Measurements from ENCODE around the gene HSPA9.

Gene HSPA9

DNA sequence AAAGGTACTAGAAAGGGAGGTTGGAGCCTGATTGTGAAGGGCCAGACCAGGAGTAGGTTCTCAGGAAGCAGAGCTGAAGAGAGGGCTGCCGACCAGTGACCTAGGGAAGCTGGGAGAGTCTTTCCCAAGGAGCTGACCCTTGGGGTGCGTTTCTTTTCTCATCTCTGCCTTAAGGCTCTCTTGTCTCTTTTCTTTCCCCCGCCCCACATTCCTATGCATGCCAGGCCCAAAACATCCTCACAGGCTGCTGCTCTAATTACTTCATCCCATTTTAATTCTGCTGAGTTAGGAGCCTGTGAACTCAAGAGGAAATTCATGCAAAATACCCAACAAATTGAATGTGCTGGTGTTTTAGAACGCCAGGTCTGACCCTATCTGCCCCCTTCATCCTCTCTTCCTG, 46.9 kb upstream of the HSPA9 start (continued):
- TF ChIP-seq ZNF473 (tag by site-specific recombination; IDR thresholded peaks at IDR 0.05) = no peak

DNA sequence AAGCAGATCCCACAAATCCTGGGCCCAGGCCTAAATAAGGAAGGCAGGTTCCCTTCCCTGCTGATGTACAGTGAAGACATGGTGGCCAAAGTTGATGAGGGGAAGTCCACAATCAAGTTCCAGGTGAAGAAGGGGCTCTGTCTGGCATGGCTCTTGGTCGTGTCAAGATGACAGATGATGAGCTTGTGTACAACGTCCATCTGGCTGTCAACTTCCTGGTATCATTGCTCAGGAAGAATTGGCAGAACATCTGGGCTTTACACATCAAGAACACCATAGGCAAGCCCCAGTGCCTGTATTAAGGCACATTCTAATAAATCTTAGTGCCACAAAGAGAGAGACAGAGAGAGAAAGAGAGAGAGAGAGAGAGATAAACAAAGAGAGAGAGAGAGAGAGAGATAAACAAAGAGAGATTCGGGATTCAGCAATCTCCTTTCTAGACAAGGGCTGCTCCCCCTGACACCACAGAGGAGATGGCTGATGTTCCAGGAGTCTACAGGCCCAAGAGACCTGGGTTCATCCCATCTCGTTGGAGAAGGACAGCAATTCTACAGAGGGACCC, 45.5 kb upstream of the HSPA9 start:
- no peak overlapping the region for H3K27ac ChIP-seq (ENCODE audit: extremely low read depth, low read depth, low read length)

GRCh38 chr5:138616508-138616907, 41.3 kb upstream of the HSPA9 start:
- Histone ChIP-seq H3K4me3 (ENCODE audit: low read depth, low read length) (no peak overlapping the region), H3K36me3 (ENCODE audit: control insufficient read depth in 2 of 2, insufficient read depth in 1 of 2, low read length in 2 of 2) (no peaks in the 10 kb centered on the region), H3K4me1 (ENCODE audit: control insufficient read depth, insufficient read depth, low read length) (0 out of 2 replicates have a peak, but pooled peaks cover under 1% of the 10 kb centered on the region), H3K27ac (ENCODE audit: extremely low read depth, low read depth, low read length) (no peak overlapping the region), H3K9me3 (ENCODE audit: control insufficient read depth, insufficient read depth, low read depth, low read length) (no peaks in the 10 kb centered on the region)
- ChIA-PET CTCF (interaction anchor here (0.6 kb wide), 2 partner anchors 71 to 1591 kb away, joined by 4 to 5 read pairs; no protein-coding TSS in a partner anchor), POLR2A (no interaction called here)
- TF ChIP-seq ZNF560 (tag by site-specific recombination; IDR thresholded peaks at IDR 0.05; ENCODE audit: borderline replicate concordance) (no peak), ZNF133 (tag by site-specific recombination; IDR thresholded peaks at IDR 0.05) (no peak), TRIM28 (IDR thresholded peaks at IDR 0.05; ENCODE audit: borderline replicate concordance, low read length) (no peak), ZNF701 (tag by site-specific recombination; IDR thresholded peaks at IDR 0.05) (no peak), ZSCAN23 (tag by site-specific recombination; IDR thresholded peaks at IDR 0.05) (no peak), ZNF830 (tag by site-specific recombination; IDR thresholded peaks at IDR 0.05; ENCODE audit: low read depth) (no peak), ZNF621 (tag by site-specific recombination; IDR thresholded peaks at IDR 0.05) (no peak), ZNF362 (tag by site-specific recombination; IDR thresholded peaks at IDR 0.05) (no peak), PRDM6 (tag by site-specific recombination; IDR thresholded peaks at IDR 0.05) (no peak), CTCF (tag by site-specific recombination; IDR thresholded peaks at IDR 0.05) (no peak), ZNF548 (tag by site-specific recombination; IDR thresholded peaks at IDR 0.05) (no peak)
- TF ChIP-seq, protein P1, sequence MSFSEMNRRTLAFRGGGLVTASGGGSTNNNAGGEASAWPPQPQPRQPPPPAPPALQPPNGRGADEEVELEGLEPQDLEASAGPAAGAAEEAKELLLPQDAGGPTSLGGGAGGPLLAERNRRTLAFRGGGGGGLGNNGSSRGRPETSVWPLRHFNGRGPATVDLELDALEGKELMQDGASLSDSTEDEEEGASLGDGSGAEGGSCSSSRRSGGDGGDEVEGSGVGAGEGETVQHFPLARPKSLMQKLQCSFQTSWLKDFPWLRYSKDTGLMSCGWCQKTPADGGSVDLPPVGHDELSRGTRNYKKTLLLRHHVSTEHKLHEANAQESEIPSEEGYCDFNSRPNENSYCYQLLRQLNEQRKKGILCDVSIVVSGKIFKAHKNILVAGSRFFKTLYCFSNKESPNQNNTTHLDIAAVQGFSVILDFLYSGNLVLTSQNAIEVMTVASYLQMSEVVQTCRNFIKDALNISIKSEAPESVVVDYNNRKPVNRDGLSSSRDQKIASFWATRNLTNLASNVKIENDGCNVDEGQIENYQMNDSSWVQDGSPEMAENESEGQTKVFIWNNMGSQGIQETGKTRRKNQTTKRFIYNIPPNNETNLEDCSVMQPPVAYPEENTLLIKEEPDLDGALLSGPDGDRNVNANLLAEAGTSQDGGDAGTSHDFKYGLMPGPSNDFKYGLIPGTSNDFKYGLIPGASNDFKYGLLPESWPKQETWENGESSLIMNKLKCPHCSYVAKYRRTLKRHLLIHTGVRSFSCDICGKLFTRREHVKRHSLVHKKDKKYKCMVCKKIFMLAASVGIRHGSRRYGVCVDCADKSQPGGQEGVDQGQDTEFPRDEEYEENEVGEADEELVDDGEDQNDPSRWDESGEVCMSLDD (tag by site-specific recombination; IDR thresholded peaks at IDR 0.05) = no peak
- TF ChIP-seq, protein P2, sequence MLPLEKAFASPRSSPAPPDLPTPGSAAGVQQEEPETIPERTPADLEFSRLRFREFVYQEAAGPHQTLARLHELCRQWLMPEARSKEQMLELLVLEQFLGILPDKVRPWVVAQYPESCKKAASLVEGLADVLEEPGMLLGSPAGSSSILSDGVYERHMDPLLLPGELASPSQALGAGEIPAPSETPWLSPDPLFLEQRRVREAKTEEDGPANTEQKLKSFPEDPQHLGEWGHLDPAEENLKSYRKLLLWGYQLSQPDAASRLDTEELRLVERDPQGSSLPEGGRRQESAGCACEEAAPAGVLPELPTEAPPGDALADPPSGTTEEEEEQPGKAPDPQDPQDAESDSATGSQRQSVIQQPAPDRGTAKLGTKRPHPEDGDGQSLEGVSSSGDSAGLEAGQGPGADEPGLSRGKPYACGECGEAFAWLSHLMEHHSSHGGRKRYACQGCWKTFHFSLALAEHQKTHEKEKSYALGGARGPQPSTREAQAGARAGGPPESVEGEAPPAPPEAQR (tag by site-specific recombination; IDR thresholded peaks at IDR 0.05) = no peak
- TF ChIP-seq, protein P3, sequence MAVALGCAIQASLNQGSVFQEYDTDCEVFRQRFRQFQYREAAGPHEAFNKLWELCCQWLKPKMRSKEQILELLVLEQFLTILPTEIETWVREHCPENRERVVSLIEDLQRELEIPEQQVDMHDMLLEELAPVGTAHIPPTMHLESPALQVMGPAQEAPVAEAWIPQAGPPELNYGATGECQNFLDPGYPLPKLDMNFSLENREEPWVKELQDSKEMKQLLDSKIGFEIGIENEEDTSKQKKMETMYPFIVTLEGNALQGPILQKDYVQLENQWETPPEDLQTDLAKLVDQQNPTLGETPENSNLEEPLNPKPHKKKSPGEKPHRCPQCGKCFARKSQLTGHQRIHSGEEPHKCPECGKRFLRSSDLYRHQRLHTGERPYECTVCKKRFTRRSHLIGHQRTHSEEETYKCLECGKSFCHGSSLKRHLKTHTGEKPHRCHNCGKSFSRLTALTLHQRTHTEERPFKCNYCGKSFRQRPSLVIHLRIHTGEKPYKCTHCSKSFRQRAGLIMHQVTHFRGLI (tag by site-specific recombination; IDR thresholded peaks at IDR 0.05) = no peak

More for the DNA sequence above, 45.5 kb upstream of the HSPA9 start:
- no peak overlapping the region for H3K4me3 ChIP-seq (ENCODE audit: low read depth, low read length)
- H3K9me3 ChIP-seq (ENCODE audit: control insufficient read depth, insufficient read depth, low read depth, low read length) = no peaks in the 10 kb centered on the region
- CTCF ChIA-PET = no interaction called here
- no peaks in the 10 kb centered on the region for H3K4me1 ChIP-seq (ENCODE audit: control insufficient read depth, insufficient read depth, low read length)
- TF ChIP-seq BCL11A (tag by site-specific recombination; IDR thresholded peaks at IDR 0.05; ENCODE audit: low read depth) (no peak), ZNF350 (tag by site-specific recombination; IDR thresholded peaks at IDR 0.05) (no peak), ZNF596 (tag by site-specific recombination; IDR thresholded peaks at IDR 0.05) (peak; percentile 96), ZNF394 (tag by site-specific recombination; IDR thresholded peaks at IDR 0.05; ENCODE audit: borderline replicate concordance) (no peak), ZNF530 (tag by site-specific recombination; IDR thresholded peaks at IDR 0.05; ENCODE audit: low read depth) (no peak), RBAK (tag by site-specific recombination; IDR thresholded peaks at IDR 0.05) (no peak)
- no peaks in the 10 kb centered on the region for H3K36me3 ChIP-seq (ENCODE audit: control insufficient read depth in 2 of 2, insufficient read depth in 1 of 2, low read length in 2 of 2)
- POLR2A ChIA-PET = interaction anchor here (0.6 kb wide), 1 partner anchor 122 kb away, joined by 5 read pairs; no protein-coding TSS in a partner anchor

All from HEK293 (cell line).